T-helper 1 cell (primary cell): ENCODE measurements around the gene SST.

Source experiments
- DNase-seq, 5 donors: peaks; one replicate each; pipeline ENCODE4 v3.0.0-alpha.2; 2012 to 2020
- total RNA-seq, 4 donors: gene quantifications; one replicate each; lab custom pipeline; 2026; lab: John Stamatoyannopoulos, UW

Gene SST
- 0 reads per million in 4 donors for total RNA-seq

- no peak for DNase-seq
These were observed at the start of gene SST for GRCh38 chr3:187669675-187670504. Gene SST, minus strand, starts transcription at chr3:187670394. Its CDS starts 103 bp downstream, at chr3:187670291.

- DNase-seq = no peak
These were observed 49.6 kb upstream of the SST start for GRCh38 chr3:187719628-187720336.

GRCh38 chr3:187718802-187719201 lies 48.6 kb upstream of the SST start:
- DNase-seq = no peak

GRCh38 chr3:187717572-187717971 lies 47.4 kb upstream of the SST start:
- DNase-seq = no peak

- DNase-seq = peak; percentile 24 to 71 (median 56)
These were observed 44.3 kb upstream of the SST start for GRCh38 chr3:187714404-187714979.

GRCh38 chr3:187713504-187713903 lies 43.3 kb upstream of the SST start:
- peak in 1 of 5 donors; percentile 56 for DNase-seq

GRCh38 chr3:187709155-187709554 lies 39.0 kb upstream of the SST start:
- DNase-seq = no peak

GRCh38 chr3:187708696-187709095 lies 38.5 kb upstream of the SST start:
- DNase-seq = no peak

- no peak for DNase-seq
These were observed 36.8 kb upstream of the SST start for GRCh38 chr3:187706971-187707370.

GRCh38 chr3:187705164-187705563 lies 35.0 kb upstream of the SST start:
- DNase-seq = no peak

- DNase-seq = no peak
These were observed 32.4 kb upstream of the SST start, which contains the start of gene RTP2 for GRCh38 chr3:187702507-187703033. Gene RTP2, minus strand, starts transcription at chr3:187702557. Its CDS starts 429 bp downstream, at chr3:187702128.

- no peak for DNase-seq
These were observed 30.1 kb upstream of the SST start for GRCh38 chr3:187700249-187700648.

GRCh38 chr3:187698499-187699399 lies 28.6 kb upstream of the SST start:
- no peak for DNase-seq

- no peak for DNase-seq
These were observed 25.8 kb upstream of the SST start for GRCh38 chr3:187696021-187696420.

- no peak for DNase-seq
These were observed 25.3 kb upstream of the SST start for GRCh38 chr3:187695449-187695848.

GRCh38 chr3:187694801-187695200 lies 24.6 kb upstream of the SST start:
- DNase-seq = no peak

- no peak for DNase-seq
These were observed 23.2 kb upstream of the SST start for GRCh38 chr3:187693431-187693830.

- no peak for DNase-seq
These were observed 19.8 kb upstream of the SST start for GRCh38 chr3:187689984-187690383.

- no peak for DNase-seq
These were observed 16.6 kb upstream of the SST start for GRCh38 chr3:187686621-187687273.

GRCh38 chr3:187685948-187686347 lies 15.8 kb upstream of the SST start:
- no peak for DNase-seq

- DNase-seq = no peak
These were observed 14.7 kb upstream of the SST start for GRCh38 chr3:187684880-187685279.

- no peak for DNase-seq
These were observed 14.2 kb upstream of the SST start for GRCh38 chr3:187684444-187684843.
